ENCODE data around the gene RALGAPA2.

Gene RALGAPA2

DNA sequence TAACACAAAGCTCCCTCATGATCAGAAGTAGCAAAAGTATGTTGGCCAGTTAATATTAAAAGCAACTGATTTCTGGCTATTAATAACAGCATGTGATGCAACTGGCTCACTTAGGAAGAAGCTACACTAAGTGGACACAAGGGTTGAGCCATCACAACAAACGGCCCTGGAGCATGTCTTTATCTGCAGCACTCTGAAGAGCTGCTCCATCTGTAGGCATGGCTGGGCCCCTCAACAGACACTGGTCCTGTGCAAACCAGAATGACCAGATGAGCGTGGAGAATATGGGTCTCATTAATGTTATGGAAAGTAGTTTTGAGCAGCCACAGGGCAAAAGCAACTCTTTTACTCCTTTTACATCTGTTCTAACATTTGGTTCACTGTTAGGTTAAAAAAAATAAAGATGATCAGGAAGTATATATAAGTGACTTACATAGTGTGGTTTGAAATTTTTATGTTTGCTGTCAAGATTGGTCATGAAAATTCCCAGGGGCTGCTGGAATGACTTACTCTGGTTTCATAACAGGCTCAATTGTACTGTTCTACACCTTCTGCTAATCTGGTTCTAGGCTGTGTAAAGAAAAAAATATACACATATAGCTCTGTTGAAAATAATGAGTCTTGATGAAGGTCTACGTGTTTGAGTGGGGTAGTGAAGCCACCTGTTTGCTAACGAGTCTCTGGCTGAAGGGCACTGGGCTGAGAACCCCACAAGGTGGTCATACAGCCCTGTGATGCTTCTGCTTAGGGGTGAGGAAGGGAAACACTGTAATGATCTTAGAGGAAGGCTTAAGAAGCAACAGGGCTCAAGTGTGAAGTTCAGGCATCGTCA, 286.4 kb downstream of the RALGAPA2 start:
- no peak overlapping the region for H3K4me3 ChIP-seq (ENCODE audit: low read depth in 1 of 2, low read length in 2 of 2)
- no peak overlapping the region for H3K27ac ChIP-seq (ENCODE audit: low read depth, low read length)
- H3K9ac ChIP-seq (ENCODE audit: low read depth in 1 of 2, low read length in 2 of 2) = no peak overlapping the region
- H3K27me3 ChIP-seq (ENCODE audit: control insufficient read depth in 1 of 2, insufficient read depth in 2 of 2, low read length in 2 of 2) = no peaks in the 10 kb centered on the region
- peaks cover 0 to 16% of the 10 kb centered on the region in 2 donors for H3K36me3 ChIP-seq (ENCODE audit: control insufficient read depth in 1 of 2, insufficient read depth in 2 of 2, low read length in 2 of 2)
- H3K4me1 ChIP-seq (ENCODE audit: control insufficient read depth in 1 of 2, insufficient read depth in 2 of 2, low read length in 2 of 2) = no peaks in the 10 kb centered on the region
- H3K9me3 ChIP-seq (ENCODE audit: control insufficient read depth in 1 of 2, low read length in 2 of 2) = no peaks in the 10 kb centered on the region

GRCh38 chr20:20423117-20423516, 289.3 kb downstream of the RALGAPA2 start:
- Histone ChIP-seq H3K9me3 (ENCODE audit: control insufficient read depth in 1 of 2, low read length in 2 of 2) (no peaks in the 10 kb centered on the region), H3K36me3 (ENCODE audit: control insufficient read depth in 1 of 2, insufficient read depth in 2 of 2, low read length in 2 of 2) (peaks cover 0 to 16% of the 10 kb centered on the region in 2 donors), H3K4me1 (ENCODE audit: control insufficient read depth in 1 of 2, insufficient read depth in 2 of 2, low read length in 2 of 2) (no peaks in the 10 kb centered on the region), H3K4me3 (ENCODE audit: low read depth in 1 of 2, low read length in 2 of 2) (no peak overlapping the region), H3K27me3 (ENCODE audit: control insufficient read depth in 1 of 2, insufficient read depth in 2 of 2, low read length in 2 of 2) (no peaks in the 10 kb centered on the region), H3K9ac (ENCODE audit: low read depth in 1 of 2, low read length in 2 of 2) (no peak overlapping the region), H3K27ac (ENCODE audit: low read depth, low read length) (no peak overlapping the region)

DNA sequence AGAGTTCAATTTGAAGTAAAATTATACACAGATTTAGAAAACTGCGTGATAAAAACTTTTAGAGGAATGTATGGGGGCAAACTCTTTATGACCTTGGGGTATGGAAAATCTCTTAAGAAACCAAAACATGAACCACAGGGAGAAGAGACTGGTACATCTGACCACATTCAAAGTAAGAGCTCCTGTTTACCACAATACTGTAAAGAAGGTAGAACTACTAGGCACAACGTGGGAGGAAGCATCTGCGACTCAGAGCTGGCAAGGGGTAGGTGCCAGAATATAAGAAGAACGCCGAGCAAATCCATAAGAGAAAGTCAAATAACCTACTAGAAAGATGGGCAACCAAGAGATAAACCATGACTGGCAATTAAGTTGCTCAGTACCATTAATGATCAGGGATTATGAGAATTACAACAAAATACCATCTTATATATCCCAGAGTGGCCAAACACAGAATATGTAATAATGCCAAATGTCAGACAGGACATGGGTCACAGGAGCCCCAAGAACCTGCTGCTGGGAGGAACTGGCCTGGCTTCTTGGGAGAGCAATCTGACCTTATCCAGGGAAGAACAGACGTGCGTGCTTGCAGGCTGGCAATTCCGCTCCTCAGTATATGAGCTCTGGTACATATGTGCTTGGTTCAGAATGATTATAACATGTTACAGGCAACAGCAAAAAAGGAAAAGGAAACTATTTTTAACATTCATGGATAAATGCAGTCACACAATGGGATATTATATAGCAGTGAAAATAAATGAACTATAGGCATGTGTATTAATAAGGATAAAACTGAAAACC, 294.4 kb downstream of the RALGAPA2 start:
- Histone ChIP-seq H3K4me3 (ENCODE audit: low read depth in 1 of 2, low read length in 2 of 2) (no peak overlapping the region), H3K27ac (ENCODE audit: low read depth, low read length) (no peak overlapping the region), H3K4me1 (ENCODE audit: control insufficient read depth in 1 of 2, insufficient read depth in 2 of 2, low read length in 2 of 2) (no peaks in the 10 kb centered on the region), H3K9me3 (ENCODE audit: control insufficient read depth in 1 of 2, low read length in 2 of 2) (no peaks in the 10 kb centered on the region), H3K36me3 (ENCODE audit: control insufficient read depth in 1 of 2, insufficient read depth in 2 of 2, low read length in 2 of 2) (peaks cover 0 to 13% of the 10 kb centered on the region in 2 donors), H3K9ac (ENCODE audit: low read depth in 1 of 2, low read length in 2 of 2) (no peak overlapping the region), H3K27me3 (ENCODE audit: control insufficient read depth in 1 of 2, insufficient read depth in 2 of 2, low read length in 2 of 2) (no peaks in the 10 kb centered on the region)

GRCh38 chr20:20415321-20415720, 297.1 kb downstream of the RALGAPA2 start:
- Histone ChIP-seq H3K27ac (ENCODE audit: low read depth, low read length) (no peak overlapping the region), H3K9ac (ENCODE audit: low read depth in 1 of 2, low read length in 2 of 2) (no peak overlapping the region), H3K4me3 (ENCODE audit: low read depth in 1 of 2, low read length in 2 of 2) (no peak overlapping the region), H3K4me1 (ENCODE audit: control insufficient read depth in 1 of 2, insufficient read depth in 2 of 2, low read length in 2 of 2) (no peaks in the 10 kb centered on the region), H3K9me3 (ENCODE audit: control insufficient read depth in 1 of 2, low read length in 2 of 2) (no peaks in the 10 kb centered on the region), H3K36me3 (ENCODE audit: control insufficient read depth in 1 of 2, insufficient read depth in 2 of 2, low read length in 2 of 2) (peaks cover 5 to 9% of the 10 kb centered on the region in 2 donors), H3K27me3 (ENCODE audit: control insufficient read depth in 1 of 2, insufficient read depth in 2 of 2, low read length in 2 of 2) (no peaks in the 10 kb centered on the region)

DNA sequence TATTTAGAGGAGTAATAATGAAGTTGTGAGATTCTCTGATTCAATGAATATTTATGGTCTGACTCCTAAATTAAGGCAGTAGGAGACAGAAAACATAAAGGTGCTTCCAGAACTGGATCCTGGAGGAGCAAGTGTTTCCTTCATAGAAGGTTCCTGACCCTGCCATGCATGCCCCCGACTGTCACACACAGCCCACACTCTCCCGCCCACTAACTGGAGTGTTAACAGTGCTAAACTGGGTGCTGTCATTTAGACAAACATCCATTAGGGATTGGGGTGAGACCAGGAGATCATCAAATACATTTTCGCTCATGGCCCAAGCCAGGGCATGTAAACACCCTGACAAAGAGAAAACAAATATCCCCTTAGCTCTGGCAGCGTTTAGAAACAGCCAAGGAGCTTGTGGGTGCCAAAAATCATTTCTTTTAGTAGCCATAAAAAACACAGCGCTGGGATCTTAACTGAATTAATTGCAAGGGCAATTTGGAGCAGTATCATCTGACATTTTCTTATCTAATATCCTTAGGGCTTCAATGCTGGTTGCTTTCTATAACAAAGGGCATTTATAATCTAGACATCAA, 297.7 kb downstream of the RALGAPA2 start:
- peaks cover 5 to 9% of the 10 kb centered on the region in 2 donors for H3K36me3 ChIP-seq (ENCODE audit: control insufficient read depth in 1 of 2, insufficient read depth in 2 of 2, low read length in 2 of 2)
- H3K9me3 ChIP-seq (ENCODE audit: control insufficient read depth in 1 of 2, low read length in 2 of 2) = no peaks in the 10 kb centered on the region
- no peaks in the 10 kb centered on the region for H3K4me1 ChIP-seq (ENCODE audit: control insufficient read depth in 1 of 2, insufficient read depth in 2 of 2, low read length in 2 of 2)
- H3K4me3 ChIP-seq (ENCODE audit: low read depth in 1 of 2, low read length in 2 of 2) = no peak overlapping the region
- H3K27ac ChIP-seq (ENCODE audit: low read depth, low read length) = no peak overlapping the region
- no peaks in the 10 kb centered on the region for H3K27me3 ChIP-seq (ENCODE audit: control insufficient read depth in 1 of 2, insufficient read depth in 2 of 2, low read length in 2 of 2)
- no peak overlapping the region for H3K9ac ChIP-seq (ENCODE audit: low read depth in 1 of 2, low read length in 2 of 2)

GRCh38 chr20:20413810-20414281, 298.6 kb downstream of the RALGAPA2 start:
- Histone ChIP-seq H3K9ac (ENCODE audit: low read depth in 1 of 2, low read length in 2 of 2) (no peak overlapping the region), H3K4me3 (ENCODE audit: low read depth in 1 of 2, low read length in 2 of 2) (no peak overlapping the region), H3K27me3 (ENCODE audit: control insufficient read depth in 1 of 2, insufficient read depth in 2 of 2, low read length in 2 of 2) (no peaks in the 10 kb centered on the region), H3K27ac (ENCODE audit: low read depth, low read length) (no peak overlapping the region), H3K4me1 (ENCODE audit: control insufficient read depth in 1 of 2, insufficient read depth in 2 of 2, low read length in 2 of 2) (no peaks in the 10 kb centered on the region), H3K36me3 (ENCODE audit: control insufficient read depth in 1 of 2, insufficient read depth in 2 of 2, low read length in 2 of 2) (peaks cover 5 to 9% of the 10 kb centered on the region in 2 donors), H3K9me3 (ENCODE audit: control insufficient read depth in 1 of 2, low read length in 2 of 2) (no peaks in the 10 kb centered on the region)

DNA sequence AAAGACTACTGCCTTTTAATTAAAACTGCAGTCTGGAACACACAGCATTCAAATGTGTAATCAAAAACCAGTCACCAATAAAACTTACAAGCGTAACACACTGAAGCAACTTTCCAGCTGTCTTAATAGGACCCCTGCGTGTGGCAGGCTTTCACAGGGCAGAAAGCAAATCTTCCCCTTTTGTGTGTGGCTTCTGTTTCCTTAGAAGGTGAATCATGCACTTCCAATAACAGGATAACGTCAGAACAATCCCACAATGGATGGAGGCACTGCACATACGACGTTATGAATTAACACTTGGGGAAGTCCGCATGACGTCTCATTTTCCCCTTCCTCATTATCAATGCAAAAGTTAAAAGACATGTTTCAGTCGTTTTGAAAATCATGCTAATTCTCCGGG, 299.7 kb downstream of the RALGAPA2 start:
- peaks cover 5 to 12% of the 10 kb centered on the region in 2 donors for H3K36me3 ChIP-seq (ENCODE audit: control insufficient read depth in 1 of 2, insufficient read depth in 2 of 2, low read length in 2 of 2)
- no peak overlapping the region for H3K27ac ChIP-seq (ENCODE audit: low read depth, low read length)
- H3K27me3 ChIP-seq (ENCODE audit: control insufficient read depth in 1 of 2, insufficient read depth in 2 of 2, low read length in 2 of 2) = no peaks in the 10 kb centered on the region
- no peak overlapping the region for H3K4me3 ChIP-seq (ENCODE audit: low read depth in 1 of 2, low read length in 2 of 2)
- no peaks in the 10 kb centered on the region for H3K4me1 ChIP-seq (ENCODE audit: control insufficient read depth in 1 of 2, insufficient read depth in 2 of 2, low read length in 2 of 2)
- no peaks in the 10 kb centered on the region for H3K9me3 ChIP-seq (ENCODE audit: control insufficient read depth in 1 of 2, low read length in 2 of 2)
- H3K9ac ChIP-seq (ENCODE audit: low read depth in 1 of 2, low read length in 2 of 2) = no peak overlapping the region

GRCh38 chr20:20411836-20412235, 300.6 kb downstream of the RALGAPA2 start:
- Histone ChIP-seq H3K36me3 (ENCODE audit: control insufficient read depth in 1 of 2, insufficient read depth in 2 of 2, low read length in 2 of 2) (peaks cover 8 to 16% of the 10 kb centered on the region in 2 donors), H3K27ac (ENCODE audit: low read depth, low read length) (no peak overlapping the region)

GRCh38 chr20:20411402-20411801, 301.0 kb downstream of the RALGAPA2 start:
- H3K36me3 ChIP-seq (ENCODE audit: control insufficient read depth in 1 of 2, insufficient read depth in 2 of 2, low read length in 2 of 2) = peaks cover 11 to 14% of the 10 kb centered on the region in 2 donors
- H3K9ac ChIP-seq (ENCODE audit: low read depth in 1 of 2, low read length in 2 of 2) = no peak overlapping the region
- no peaks in the 10 kb centered on the region for H3K9me3 ChIP-seq (ENCODE audit: control insufficient read depth in 1 of 2, low read length in 2 of 2)
- no peak overlapping the region for H3K4me3 ChIP-seq (ENCODE audit: low read depth in 1 of 2, low read length in 2 of 2)
- H3K4me1 ChIP-seq (ENCODE audit: control insufficient read depth in 1 of 2, insufficient read depth in 2 of 2, low read length in 2 of 2) = no peaks in the 10 kb centered on the region
- H3K27me3 ChIP-seq (ENCODE audit: control insufficient read depth in 1 of 2, insufficient read depth in 2 of 2, low read length in 2 of 2) = no peaks in the 10 kb centered on the region
- H3K27ac ChIP-seq (ENCODE audit: low read depth, low read length) = no peak overlapping the region

More at GRCh38 chr20:20411836-20412235, 300.6 kb downstream of the RALGAPA2 start:
- H3K9me3 ChIP-seq (ENCODE audit: control insufficient read depth in 1 of 2, low read length in 2 of 2) = no peaks in the 10 kb centered on the region
- H3K27me3 ChIP-seq (ENCODE audit: control insufficient read depth in 1 of 2, insufficient read depth in 2 of 2, low read length in 2 of 2) = no peaks in the 10 kb centered on the region
- H3K9ac ChIP-seq (ENCODE audit: low read depth in 1 of 2, low read length in 2 of 2) = no peak overlapping the region
- H3K4me1 ChIP-seq (ENCODE audit: control insufficient read depth in 1 of 2, insufficient read depth in 2 of 2, low read length in 2 of 2) = no peaks in the 10 kb centered on the region
- no peak overlapping the region for H3K4me3 ChIP-seq (ENCODE audit: low read depth in 1 of 2, low read length in 2 of 2)

DNA sequence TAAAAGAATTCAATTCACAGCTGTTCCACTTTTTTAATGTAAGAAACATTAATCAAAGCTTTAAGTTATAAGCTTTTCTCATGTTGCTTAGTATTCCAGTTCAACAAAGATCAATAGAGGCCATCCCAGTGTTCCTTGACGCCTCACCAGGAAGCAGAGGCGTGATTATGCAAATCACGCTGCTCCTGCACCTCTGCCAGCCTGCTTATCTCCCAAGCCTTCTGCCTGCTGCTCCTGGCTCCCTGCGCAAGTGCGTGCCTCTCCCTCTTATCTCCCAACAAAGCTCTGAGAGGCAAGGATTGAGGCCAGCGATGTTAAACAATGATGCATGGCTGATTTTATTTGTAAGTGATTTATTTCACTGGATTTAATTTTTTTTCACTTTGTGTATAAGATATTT, 301.8 kb downstream of the RALGAPA2 start:
- H3K4me1 ChIP-seq (ENCODE audit: control insufficient read depth in 1 of 2, insufficient read depth in 2 of 2, low read length in 2 of 2) = no peaks in the 10 kb centered on the region
- no peak overlapping the region for H3K9ac ChIP-seq (ENCODE audit: low read depth in 1 of 2, low read length in 2 of 2)

More for the DNA sequence above, 301.8 kb downstream of the RALGAPA2 start:
- H3K27me3 ChIP-seq (ENCODE audit: control insufficient read depth in 1 of 2, insufficient read depth in 2 of 2, low read length in 2 of 2) = no peaks in the 10 kb centered on the region
- H3K9me3 ChIP-seq (ENCODE audit: control insufficient read depth in 1 of 2, low read length in 2 of 2) = no peaks in the 10 kb centered on the region
- peaks cover 11 to 14% of the 10 kb centered on the region in 2 donors for H3K36me3 ChIP-seq (ENCODE audit: control insufficient read depth in 1 of 2, insufficient read depth in 2 of 2, low read length in 2 of 2)
- no peak overlapping the region for H3K4me3 ChIP-seq (ENCODE audit: low read depth in 1 of 2, low read length in 2 of 2)
- H3K27ac ChIP-seq (ENCODE audit: low read depth, low read length) = no peak overlapping the region

Measured in duodenal mucosa (tissue), 2 donors.